ENCODE data around the gene TWIST2. TPM values are rescaled to one million over a fixed set of nuclear protein-coding genes. Genes with fewer than 3 reads are reported as not detected.

The TWIST2 gene
- total RNA-seq, 4 donors from 2014 or later: 72.5 to 140 (median 106) TPM

GRCh38 chr2:238856713-238857567 lies 9.1 kb downstream of the TWIST2 start:
- no peak overlapping the region for H3K27ac ChIP-seq
- no peaks in the 10 kb centered on the region for H3K36me3 ChIP-seq
- H3K27me3 ChIP-seq: peaks cover 0 to 16% of the 10 kb centered on the region in 2 donors
- no peak for DNase-seq (ENCODE audit: low spot score in 2 of 2)
- H3K4me3 ChIP-seq: no peak overlapping the region
- 81 to 85% methylated on average over 16 of the region's 16 CpGs for WGBS, 2 donors
- TF ChIP-seq EP300 (IDR thresholded peaks at IDR 0.05) (no peak), POLR2A (IDR thresholded peaks at IDR 0.05) (no peak), CTCF (IDR thresholded peaks at IDR 0.05) (no peak)
- H3K9me3 ChIP-seq: no peaks in the 10 kb centered on the region
- H3K4me1 ChIP-seq: no peaks in the 10 kb centered on the region

- Histone ChIP-seq H3K4me1 (peaks cover 0 to under 1% (median 0%) of the 10 kb centered on the region in 4 donors), H3K27ac (no peak overlapping the region), H3K36me3 (no peaks in the 10 kb centered on the region), H3K9me3 (no peaks in the 10 kb centered on the region), H3K27me3 (peaks cover 0 to 11% of the 10 kb centered on the region in 2 donors), H3K4me3 (no peak overlapping the region)
- TF ChIP-seq CTCF (IDR thresholded peaks at IDR 0.05): no peak
- TF ChIP-seq EP300 (IDR thresholded peaks at IDR 0.05): no peak
- TF ChIP-seq POLR2A (IDR thresholded peaks at IDR 0.05): no peak
- no peak for DNase-seq (ENCODE audit: low spot score in 2 of 2)
- 87% methylated on average over 4 of the region's 4 CpGs for WGBS, 2 donors
Observed at GRCh38 chr2:238857959-238858358, 10.1 kb downstream of the TWIST2 start.

GRCh38 chr2:238859636-238860347 lies 11.9 kb downstream of the TWIST2 start:
- DNase-seq (ENCODE audit: low spot score in 2 of 2): no peak
- Histone ChIP-seq H3K27ac (no peak overlapping the region), H3K4me3 (no peak overlapping the region), H3K27me3 (peaks cover 0 to 4% of the 10 kb centered on the region in 2 donors), H3K4me1 (peaks cover 0 to 18% (median 9%) of the 10 kb centered on the region in 4 donors), H3K9me3 (no peaks in the 10 kb centered on the region), H3K36me3 (no peaks in the 10 kb centered on the region)
- WGBS, 2 donors: 85% methylated on average over 13 to 14 of the region's 14 CpGs
- TF ChIP-seq EP300 (IDR thresholded peaks at IDR 0.05) (no peak), CTCF (IDR thresholded peaks at IDR 0.05) (no peak), POLR2A (IDR thresholded peaks at IDR 0.05) (no peak)

- Histone ChIP-seq H3K9me3 (no peaks in the 10 kb centered on the region), H3K36me3 (no peaks in the 10 kb centered on the region), H3K27me3 (no peaks in the 10 kb centered on the region), H3K4me3 (no peak overlapping the region), H3K4me1 (peaks cover 0 to 32% (median 17%) of the 10 kb centered on the region in 4 donors), H3K27ac (no peak overlapping the region)
- DNase-seq (ENCODE audit: low spot score in 2 of 2): no peak
- 78 to 82% methylated on average over 21 of the region's 21 CpGs for WGBS, 2 donors
- no peak for TF ChIP-seq EP300 (IDR thresholded peaks at IDR 0.05)
- TF ChIP-seq CTCF (IDR thresholded peaks at IDR 0.05): no peak
- TF ChIP-seq POLR2A (IDR thresholded peaks at IDR 0.05): no peak
Observed at GRCh38 chr2:238861013-238861730, 13.3 kb downstream of the TWIST2 start.

Data from tibial nerve (tissue), 4 donors.